ENCODE measurements around the gene PRMT3. TPM values are rescaled to one million over a fixed set of nuclear protein-coding genes. Genes with fewer than 3 reads are reported as not detected.
"Not testable (repeated sequence)": the region's sequence is repeated elsewhere in the genome, so short reads cannot be mapped to it uniquely, and the experiment has no call there.

Gene PRMT3
- total RNA-seq, 2 donors from 2014 or later, result 26.2 to 27.1 TPM

DNA sequence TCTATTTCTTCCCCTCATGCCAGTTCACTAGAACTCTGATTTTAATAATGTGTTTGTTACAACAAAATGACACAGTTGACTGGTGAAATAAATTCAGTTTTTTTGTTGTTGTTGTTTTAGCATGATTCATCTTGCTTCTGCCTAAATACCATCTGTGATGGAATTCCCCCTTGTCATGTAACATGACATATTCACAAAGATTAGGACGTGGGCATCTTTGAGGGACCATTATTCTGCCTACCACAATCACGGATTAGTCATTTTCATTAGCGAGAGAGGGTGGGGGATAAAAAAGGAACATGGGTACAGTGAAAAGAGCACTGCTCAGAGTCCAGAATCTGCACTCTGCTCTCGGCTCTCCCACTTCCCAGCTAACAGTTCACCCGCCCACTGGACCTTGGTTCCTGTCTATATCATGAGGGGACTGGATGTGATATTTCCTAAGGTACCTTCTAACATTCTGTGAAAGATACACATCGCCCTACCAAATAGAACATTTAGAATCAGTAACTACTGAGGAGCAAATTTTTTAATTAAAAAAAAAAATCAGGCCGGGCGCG, 12.7 kb upstream of the PRMT3 start:
- 81 to 95% methylated on average over 5 to 9 of the region's 9 CpGs for WGBS, 2 experiments (ENCODE audit: insufficient coverage in 1 of 2, insufficient read length in 1 of 2)
- H3K27me3 Mint-ChIP-seq (ENCODE audit: insufficient read depth), result no peaks in the 10 kb centered on the region
- Histone ChIP-seq H3K9me3 (ENCODE audit: control insufficient read depth, low read length) (no peaks in the 10 kb centered on the region), H3K4me3 (ENCODE audit: low read length) (peak overlapping the region; percentile 7), H3K27me3 (ENCODE audit: control insufficient read depth, insufficient read depth, low read length, poor library complexity, severe bottlenecking) (no peaks in the 10 kb centered on the region), H3K27ac (ENCODE audit: low read depth, low read length) (no peak overlapping the region), H3K4me1 (ENCODE audit: control insufficient read depth, insufficient read depth, low read length) (peaks cover 3% of the 10 kb centered on the region), H3K9ac (ENCODE audit: extremely low read depth, low read length, poor library complexity, severe bottlenecking) (no peak overlapping the region), H3K36me3 (ENCODE audit: control insufficient read depth, insufficient read depth, low read length) (peaks cover 3% of the 10 kb centered on the region)
- no peak overlapping the region for H3K27ac Mint-ChIP-seq
- peaks cover 46% of the 10 kb centered on the region for H3K36me3 Mint-ChIP-seq (ENCODE audit: low read depth)
- TF ChIP-seq, protein P1, sequence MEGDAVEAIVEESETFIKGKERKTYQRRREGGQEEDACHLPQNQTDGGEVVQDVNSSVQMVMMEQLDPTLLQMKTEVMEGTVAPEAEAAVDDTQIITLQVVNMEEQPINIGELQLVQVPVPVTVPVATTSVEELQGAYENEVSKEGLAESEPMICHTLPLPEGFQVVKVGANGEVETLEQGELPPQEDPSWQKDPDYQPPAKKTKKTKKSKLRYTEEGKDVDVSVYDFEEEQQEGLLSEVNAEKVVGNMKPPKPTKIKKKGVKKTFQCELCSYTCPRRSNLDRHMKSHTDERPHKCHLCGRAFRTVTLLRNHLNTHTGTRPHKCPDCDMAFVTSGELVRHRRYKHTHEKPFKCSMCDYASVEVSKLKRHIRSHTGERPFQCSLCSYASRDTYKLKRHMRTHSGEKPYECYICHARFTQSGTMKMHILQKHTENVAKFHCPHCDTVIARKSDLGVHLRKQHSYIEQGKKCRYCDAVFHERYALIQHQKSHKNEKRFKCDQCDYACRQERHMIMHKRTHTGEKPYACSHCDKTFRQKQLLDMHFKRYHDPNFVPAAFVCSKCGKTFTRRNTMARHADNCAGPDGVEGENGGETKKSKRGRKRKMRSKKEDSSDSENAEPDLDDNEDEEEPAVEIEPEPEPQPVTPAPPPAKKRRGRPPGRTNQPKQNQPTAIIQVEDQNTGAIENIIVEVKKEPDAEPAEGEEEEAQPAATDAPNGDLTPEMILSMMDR (conservative IDR thresholded peaks at IDR 0.05), result no peak
- H3K9me3 Mint-ChIP-seq, result no peaks in the 10 kb centered on the region
- peaks cover 12% of the 10 kb centered on the region for H3K4me1 Mint-ChIP-seq
- no peak for DNase-seq
- H3K4me3 Mint-ChIP-seq, result no peak overlapping the region

DNA sequence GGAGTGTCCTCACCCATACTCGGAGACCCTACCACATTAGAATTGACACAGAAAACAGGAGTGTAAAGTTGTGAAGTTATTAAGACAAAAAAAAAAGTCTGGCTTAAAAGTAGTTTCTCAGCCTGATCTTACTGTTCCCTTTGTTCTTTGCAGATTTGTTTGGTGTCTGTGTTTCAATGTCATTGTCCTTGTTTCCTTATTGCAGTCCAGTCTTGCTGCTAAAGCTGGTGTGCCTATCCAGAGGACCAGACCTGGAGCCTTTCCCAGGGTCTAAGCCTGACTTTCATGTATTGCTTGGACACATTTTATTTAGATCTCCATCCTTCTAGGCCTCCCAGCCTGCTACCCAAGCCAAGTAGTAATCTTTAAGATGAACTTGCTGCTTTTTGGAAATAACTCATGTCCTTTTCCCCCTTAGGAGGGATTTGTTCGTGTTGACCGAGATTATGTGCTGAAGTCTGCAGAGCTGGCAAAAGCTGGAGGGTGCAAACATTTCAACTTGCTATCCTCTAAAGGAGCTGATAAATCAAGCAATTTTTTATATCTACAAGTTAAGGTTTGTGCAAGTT, 11.3 kb upstream of the PRMT3 start:
- peaks cover 12% of the 10 kb centered on the region for H3K4me1 Mint-ChIP-seq
- no peak overlapping the region for H3K27ac ChIP-seq (ENCODE audit: low read depth, low read length)
- peaks cover 3% of the 10 kb centered on the region for H3K4me1 ChIP-seq (ENCODE audit: control insufficient read depth, insufficient read depth, low read length)
- H3K36me3 ChIP-seq (ENCODE audit: control insufficient read depth, insufficient read depth, low read length), result peaks cover 3% of the 10 kb centered on the region
- H3K27me3 Mint-ChIP-seq (ENCODE audit: insufficient read depth), result no peaks in the 10 kb centered on the region
- no peak overlapping the region for H3K9ac ChIP-seq (ENCODE audit: extremely low read depth, low read length, poor library complexity, severe bottlenecking)
- WGBS, 2 experiments (ENCODE audit: insufficient coverage in 1 of 2, insufficient read length in 1 of 2), result 89% methylated on average over 3 of the region's 3 CpGs; no CpG with 5 or more reads in 1 of the 2 experiments
- H3K9me3 Mint-ChIP-seq, result no peaks in the 10 kb centered on the region
- H3K4me3 ChIP-seq (ENCODE audit: low read length), result no peak overlapping the region
- DNase-seq, result no peak
- H3K27me3 ChIP-seq (ENCODE audit: control insufficient read depth, insufficient read depth, low read length, poor library complexity, severe bottlenecking), result no peaks in the 10 kb centered on the region
- TF ChIP-seq, protein P1 (conservative IDR thresholded peaks at IDR 0.05), result no peak
- H3K4me3 Mint-ChIP-seq, result no peak overlapping the region
- H3K27ac Mint-ChIP-seq, result no peak overlapping the region
- H3K36me3 Mint-ChIP-seq (ENCODE audit: low read depth), result peaks cover 40% of the 10 kb centered on the region
- H3K9me3 ChIP-seq (ENCODE audit: control insufficient read depth, low read length), result no peaks in the 10 kb centered on the region

DNA sequence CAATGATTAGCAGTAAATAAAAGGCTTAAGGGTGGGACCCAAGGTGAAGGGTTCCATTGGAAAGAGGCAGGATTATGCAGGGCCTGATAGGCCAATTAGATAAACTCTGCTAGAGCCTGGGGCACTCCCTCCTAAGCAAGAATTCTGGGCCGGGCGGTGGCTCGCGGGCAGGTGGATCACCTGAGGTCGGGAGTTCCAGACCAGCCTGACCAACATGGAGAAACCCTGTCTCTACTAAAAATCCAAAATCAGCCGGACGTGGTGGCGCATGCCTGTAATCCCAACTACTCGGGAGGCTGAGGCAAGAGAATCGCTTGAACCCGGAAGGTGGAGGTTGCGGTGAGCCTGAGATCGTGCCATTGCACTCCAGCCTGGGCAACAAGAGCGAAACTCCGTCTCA, 1.5 kb upstream of the PRMT3 start:
- not testable (repeated sequence) for H3K4me3 ChIP-seq (ENCODE audit: low read length); H3K27me3 ChIP-seq (ENCODE audit: control insufficient read depth, insufficient read depth, low read length, poor library complexity, severe bottlenecking); H3K4me1 Mint-ChIP-seq; H3K27ac ChIP-seq (ENCODE audit: low read depth, low read length); H3K9ac ChIP-seq (ENCODE audit: extremely low read depth, low read length, poor library complexity, severe bottlenecking); H3K27ac Mint-ChIP-seq; H3K4me1 ChIP-seq (ENCODE audit: control insufficient read depth, insufficient read depth, low read length); H3K9me3 Mint-ChIP-seq; H3K36me3 ChIP-seq (ENCODE audit: control insufficient read depth, insufficient read depth, low read length); H3K27me3 Mint-ChIP-seq (ENCODE audit: insufficient read depth); DNase-seq; H3K9me3 ChIP-seq (ENCODE audit: control insufficient read depth, low read length)
- Mint-ChIP-seq H3K36me3 (ENCODE audit: low read depth) (peaks cover 12% of the 10 kb centered on the region), H3K4me3 (peak overlapping the region; percentile 94)
- WGBS, 2 experiments (ENCODE audit: insufficient coverage in 1 of 2, insufficient read length in 1 of 2), result 83 to 84% methylated on average over 9 to 15 of the region's 15 CpGs
